Hepatocyte (in vitro differentiated cells): ENCODE measurements around the gene UFSP2.

Source experiments
- EZH2 ChIP-seq: fragments of 200-600 bp; sonication (generic); IDR thresholded peaks from 2 replicates; pipeline ENCODE4 v1.6.1; 2016; ENCODE audit warnings: antibody characterized with exemption, mild to moderate bottlenecking, borderline replicate concordance
- TF ChIP-seq, protein P1 (sequence below): fragments of 200-600 bp; sonication (generic); IDR thresholded peaks from 2 replicates; pipeline ENCODE4 v1.5.1; 2016; ENCODE audit warnings: antibody characterized with exemption, mild to moderate bottlenecking; ENCODE audit not compliant: poor library complexity

DNA sequence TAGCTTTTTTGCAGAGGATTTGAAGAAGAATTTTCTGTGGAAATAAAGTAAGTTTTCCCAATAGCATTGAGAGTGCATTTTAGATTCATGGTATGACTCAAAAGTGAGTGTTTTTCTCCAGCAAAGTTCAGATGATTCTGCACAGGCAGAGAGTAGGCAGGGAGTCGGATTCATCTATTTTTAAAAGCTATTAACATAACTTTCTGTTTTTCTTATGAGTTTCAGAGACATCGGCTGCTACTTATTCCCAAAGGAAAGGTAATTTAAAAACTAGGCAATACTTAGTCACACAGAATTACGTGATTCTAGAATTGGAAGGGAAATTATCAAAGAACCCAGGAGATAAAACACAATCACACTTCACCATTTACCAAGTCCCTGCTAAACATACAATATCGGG, 41.3 kb upstream of the UFSP2 start:
- TF ChIP-seq, protein P1, sequence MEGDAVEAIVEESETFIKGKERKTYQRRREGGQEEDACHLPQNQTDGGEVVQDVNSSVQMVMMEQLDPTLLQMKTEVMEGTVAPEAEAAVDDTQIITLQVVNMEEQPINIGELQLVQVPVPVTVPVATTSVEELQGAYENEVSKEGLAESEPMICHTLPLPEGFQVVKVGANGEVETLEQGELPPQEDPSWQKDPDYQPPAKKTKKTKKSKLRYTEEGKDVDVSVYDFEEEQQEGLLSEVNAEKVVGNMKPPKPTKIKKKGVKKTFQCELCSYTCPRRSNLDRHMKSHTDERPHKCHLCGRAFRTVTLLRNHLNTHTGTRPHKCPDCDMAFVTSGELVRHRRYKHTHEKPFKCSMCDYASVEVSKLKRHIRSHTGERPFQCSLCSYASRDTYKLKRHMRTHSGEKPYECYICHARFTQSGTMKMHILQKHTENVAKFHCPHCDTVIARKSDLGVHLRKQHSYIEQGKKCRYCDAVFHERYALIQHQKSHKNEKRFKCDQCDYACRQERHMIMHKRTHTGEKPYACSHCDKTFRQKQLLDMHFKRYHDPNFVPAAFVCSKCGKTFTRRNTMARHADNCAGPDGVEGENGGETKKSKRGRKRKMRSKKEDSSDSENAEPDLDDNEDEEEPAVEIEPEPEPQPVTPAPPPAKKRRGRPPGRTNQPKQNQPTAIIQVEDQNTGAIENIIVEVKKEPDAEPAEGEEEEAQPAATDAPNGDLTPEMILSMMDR: no peak
- no peak for TF ChIP-seq EZH2
